ENCODE measurements around the gene DUSP1. TPM values are rescaled to one million over a fixed set of nuclear protein-coding genes. Genes with fewer than 3 reads are reported as not detected.

The DUSP1 gene
- total RNA-seq, 1 donor from 2014 or later, result 227 TPM

GRCh38 chr5:172762214-172763119 is 8.5 kb downstream of the DUSP1 start:
- DNase-seq (ENCODE audit: low read depth), result no peak
- no peaks in the 10 kb centered on the region for H3K27me3 ChIP-seq (ENCODE audit: control insufficient read depth, insufficient read depth, low read length)
- no peak for TF ChIP-seq CTCF (IDR thresholded peaks at IDR 0.05; ENCODE audit: insufficient read depth, low read length, poor library complexity, severe bottlenecking)
- H3K4me3 ChIP-seq (ENCODE audit: low read depth, low read length), result no peak overlapping the region
- no peaks in the 10 kb centered on the region for H3K36me3 ChIP-seq (ENCODE audit: control insufficient read depth, insufficient read depth, low read length)

GRCh38 chr5:172760959-172761358 is 10.0 kb downstream of the DUSP1 start:
- H3K4me3 ChIP-seq (ENCODE audit: low read depth, low read length), result no peak overlapping the region
- no peaks in the 10 kb centered on the region for H3K27me3 ChIP-seq (ENCODE audit: control insufficient read depth, insufficient read depth, low read length)
- H3K36me3 ChIP-seq (ENCODE audit: control insufficient read depth, insufficient read depth, low read length), result no peaks in the 10 kb centered on the region
- TF ChIP-seq CTCF (IDR thresholded peaks at IDR 0.05; ENCODE audit: insufficient read depth, low read length, poor library complexity, severe bottlenecking), result no peak
- DNase-seq (ENCODE audit: low read depth), result no peak

DNA sequence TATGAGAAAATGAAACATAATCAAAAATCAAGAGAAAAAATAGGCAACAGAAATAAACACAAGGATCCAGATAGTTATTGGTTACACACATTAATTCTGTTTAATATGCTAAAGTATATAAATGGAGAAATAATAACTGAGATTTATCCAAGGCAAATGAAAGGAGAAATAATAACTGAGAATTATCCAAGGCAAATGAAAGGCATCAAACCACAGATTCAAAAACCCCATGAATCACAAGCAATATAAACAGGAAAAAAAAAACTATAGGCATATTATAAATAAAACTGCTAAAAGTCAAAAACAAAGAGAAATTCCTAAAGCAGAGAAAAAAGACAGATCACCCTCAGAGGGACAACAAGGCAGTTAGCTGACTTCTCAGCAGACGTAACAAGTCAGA is 10.9 kb downstream of the DUSP1 start:
- TF ChIP-seq CTCF (IDR thresholded peaks at IDR 0.05; ENCODE audit: insufficient read depth, low read length, poor library complexity, severe bottlenecking), result no peak
- Histone ChIP-seq H3K27me3 (ENCODE audit: control insufficient read depth, insufficient read depth, low read length) (no peaks in the 10 kb centered on the region), H3K36me3 (ENCODE audit: control insufficient read depth, insufficient read depth, low read length) (no peaks in the 10 kb centered on the region), H3K4me3 (ENCODE audit: low read depth, low read length) (no peak overlapping the region)
- no peak for DNase-seq (ENCODE audit: low read depth)

DNA sequence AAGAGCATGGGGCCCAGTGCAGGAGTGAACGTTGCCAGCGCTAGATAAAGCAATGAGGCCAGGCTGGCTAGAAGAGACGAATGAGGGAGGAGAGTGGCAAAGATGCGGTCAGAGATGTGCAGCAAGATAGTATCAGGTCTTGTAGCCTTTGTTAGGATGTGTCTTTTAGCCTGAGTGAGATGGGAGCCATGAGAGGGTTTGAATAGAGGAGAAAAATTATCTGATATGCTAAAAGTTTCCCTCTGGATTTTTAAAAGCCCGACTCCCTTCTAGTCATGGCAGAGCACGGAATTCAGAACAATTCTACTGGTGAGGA is 12.2 kb downstream of the DUSP1 start:
- Histone ChIP-seq H3K4me3 (ENCODE audit: low read depth, low read length) (no peak overlapping the region), H3K27me3 (ENCODE audit: control insufficient read depth, insufficient read depth, low read length) (no peaks in the 10 kb centered on the region), H3K36me3 (ENCODE audit: control insufficient read depth, insufficient read depth, low read length) (no peaks in the 10 kb centered on the region)
- no peak for TF ChIP-seq CTCF (IDR thresholded peaks at IDR 0.05; ENCODE audit: insufficient read depth, low read length, poor library complexity, severe bottlenecking)
- no peak for DNase-seq (ENCODE audit: low read depth)

DNA sequence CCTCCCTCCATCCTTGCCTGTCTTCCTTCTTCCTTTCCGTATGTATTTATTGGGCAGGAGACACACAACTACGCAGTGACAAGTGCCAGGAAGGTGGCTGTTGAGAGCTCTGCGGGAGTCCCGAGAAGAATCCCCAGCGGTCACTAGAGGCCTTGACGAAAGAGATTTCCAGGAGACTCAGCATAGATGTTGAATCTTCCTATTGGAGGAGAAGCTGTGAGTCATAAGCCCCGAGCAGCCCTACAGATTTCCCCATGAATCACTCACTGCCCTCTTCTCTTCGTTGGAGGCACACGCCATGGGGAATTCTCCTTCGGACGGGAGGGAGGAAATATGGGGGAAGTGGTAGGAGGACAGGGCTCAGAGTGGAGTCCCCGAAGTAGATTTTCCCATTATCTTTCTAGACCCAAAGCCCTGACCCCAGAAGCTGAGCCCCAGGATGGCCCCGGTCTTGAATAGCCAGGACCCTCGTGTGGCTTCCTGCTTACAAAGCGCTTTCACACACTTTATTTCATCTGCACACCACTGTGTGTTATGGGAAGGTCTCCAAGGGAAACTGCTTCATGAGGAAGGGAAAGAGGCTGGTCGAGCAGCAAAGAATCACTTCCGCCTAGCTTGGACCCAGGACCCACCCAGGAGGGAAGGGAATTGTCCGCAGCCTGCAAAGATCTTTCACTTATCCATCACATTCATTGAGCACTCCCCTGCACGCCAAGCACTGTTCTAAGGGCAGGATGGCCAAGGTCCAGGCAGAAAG is 12.7 kb downstream of the DUSP1 start:
- Histone ChIP-seq H3K4me3 (ENCODE audit: low read depth, low read length) (no peak overlapping the region), H3K27me3 (ENCODE audit: control insufficient read depth, insufficient read depth, low read length) (no peaks in the 10 kb centered on the region), H3K36me3 (ENCODE audit: control insufficient read depth, insufficient read depth, low read length) (no peaks in the 10 kb centered on the region)
- DNase-seq (ENCODE audit: low read depth), result no peak
- no peak for TF ChIP-seq CTCF (IDR thresholded peaks at IDR 0.05; ENCODE audit: insufficient read depth, low read length, poor library complexity, severe bottlenecking)
